ENCODE results near the gene KANK4.
"Not testable (repeated sequence)": the region's sequence is repeated elsewhere in the genome, so short reads cannot be mapped to it uniquely, and the experiment has no call there.

KANK4 gene

DNA sequence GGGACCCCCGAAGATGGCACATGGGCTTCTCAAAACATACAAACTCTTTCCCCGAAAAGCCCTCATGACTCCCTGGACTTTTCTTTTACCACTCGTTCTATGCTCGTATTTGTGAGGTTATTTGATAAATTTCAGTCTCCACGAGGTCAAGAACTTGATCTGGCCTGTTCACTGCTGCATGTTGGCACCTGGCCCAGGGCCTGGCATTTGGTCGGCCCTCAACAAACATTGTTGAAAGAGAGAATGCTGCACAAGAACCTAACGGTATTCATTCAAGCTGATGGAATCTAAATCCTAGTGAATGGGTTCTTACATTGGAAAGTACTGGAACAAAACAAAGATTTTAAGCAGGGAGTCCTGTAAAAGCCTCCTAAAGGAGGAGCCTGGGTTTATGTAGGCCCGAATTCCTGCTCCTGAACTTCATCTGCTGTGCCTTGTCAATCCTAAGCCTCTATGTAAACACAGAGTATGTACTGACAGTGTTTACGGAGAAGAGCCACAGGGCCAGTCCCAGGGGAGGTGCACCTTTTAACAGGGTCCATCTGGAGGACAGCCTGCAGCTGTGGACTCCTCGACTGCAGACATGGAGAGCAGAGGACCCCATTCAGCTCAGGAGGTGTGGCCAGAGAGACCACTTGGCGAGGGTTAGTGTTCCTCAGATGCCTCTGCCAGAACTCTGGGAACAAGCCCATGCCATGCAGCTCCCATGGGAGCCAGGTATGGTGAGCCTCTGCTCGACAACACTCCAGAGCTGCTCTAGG is 77.7 kb downstream of the KANK4 start:
- no peaks in the 10 kb centered on the region for H3K36me3 ChIP-seq (ENCODE audit: insufficient read depth, low read length)
- H3K79me2 ChIP-seq (ENCODE audit: insufficient read depth, low read length), result no peaks in the 10 kb centered on the region
- H3K9me3 ChIP-seq (ENCODE audit: insufficient read depth, low read depth, low read length), result no peaks in the 10 kb centered on the region
- H4K20me1 ChIP-seq (ENCODE audit: insufficient read depth, low read length, poor library complexity, severe bottlenecking), result no peaks in the 10 kb centered on the region
- H3K9ac ChIP-seq (ENCODE audit: low read depth, low read length, poor library complexity, severe bottlenecking), result no peak overlapping the region
- no peak for TF ChIP-seq EZH2phosphoT487 (IDR thresholded peaks at IDR 0.05; ENCODE audit: borderline replicate concordance)
- TF ChIP-seq, protein P1, sequence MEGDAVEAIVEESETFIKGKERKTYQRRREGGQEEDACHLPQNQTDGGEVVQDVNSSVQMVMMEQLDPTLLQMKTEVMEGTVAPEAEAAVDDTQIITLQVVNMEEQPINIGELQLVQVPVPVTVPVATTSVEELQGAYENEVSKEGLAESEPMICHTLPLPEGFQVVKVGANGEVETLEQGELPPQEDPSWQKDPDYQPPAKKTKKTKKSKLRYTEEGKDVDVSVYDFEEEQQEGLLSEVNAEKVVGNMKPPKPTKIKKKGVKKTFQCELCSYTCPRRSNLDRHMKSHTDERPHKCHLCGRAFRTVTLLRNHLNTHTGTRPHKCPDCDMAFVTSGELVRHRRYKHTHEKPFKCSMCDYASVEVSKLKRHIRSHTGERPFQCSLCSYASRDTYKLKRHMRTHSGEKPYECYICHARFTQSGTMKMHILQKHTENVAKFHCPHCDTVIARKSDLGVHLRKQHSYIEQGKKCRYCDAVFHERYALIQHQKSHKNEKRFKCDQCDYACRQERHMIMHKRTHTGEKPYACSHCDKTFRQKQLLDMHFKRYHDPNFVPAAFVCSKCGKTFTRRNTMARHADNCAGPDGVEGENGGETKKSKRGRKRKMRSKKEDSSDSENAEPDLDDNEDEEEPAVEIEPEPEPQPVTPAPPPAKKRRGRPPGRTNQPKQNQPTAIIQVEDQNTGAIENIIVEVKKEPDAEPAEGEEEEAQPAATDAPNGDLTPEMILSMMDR (conservative IDR thresholded peaks at IDR 0.05; ENCODE audit: low read length), result no peak
- no peaks in the 10 kb centered on the region for H3F3A ChIP-seq (ENCODE audit: low read depth)
- no peak overlapping the region for H3K4me3 ChIP-seq (ENCODE audit: low read length, poor library complexity, severe bottlenecking)
- H3K4me2 ChIP-seq (ENCODE audit: low read depth, low read length, poor library complexity, severe bottlenecking), result no peak overlapping the region
- H3K4me1 ChIP-seq (ENCODE audit: insufficient read depth, low read length, poor library complexity, severe bottlenecking), result no peaks in the 10 kb centered on the region
- no peaks in the 10 kb centered on the region for H3K27me3 ChIP-seq (ENCODE audit: insufficient read depth, low read length, poor library complexity, severe bottlenecking)
- no peak overlapping the region for H2AFZ ChIP-seq (ENCODE audit: low read length)
- no peaks in the 10 kb centered on the region for H3K9me2 ChIP-seq (replicated peaks; ENCODE audit: low read depth, low read length)

DNA sequence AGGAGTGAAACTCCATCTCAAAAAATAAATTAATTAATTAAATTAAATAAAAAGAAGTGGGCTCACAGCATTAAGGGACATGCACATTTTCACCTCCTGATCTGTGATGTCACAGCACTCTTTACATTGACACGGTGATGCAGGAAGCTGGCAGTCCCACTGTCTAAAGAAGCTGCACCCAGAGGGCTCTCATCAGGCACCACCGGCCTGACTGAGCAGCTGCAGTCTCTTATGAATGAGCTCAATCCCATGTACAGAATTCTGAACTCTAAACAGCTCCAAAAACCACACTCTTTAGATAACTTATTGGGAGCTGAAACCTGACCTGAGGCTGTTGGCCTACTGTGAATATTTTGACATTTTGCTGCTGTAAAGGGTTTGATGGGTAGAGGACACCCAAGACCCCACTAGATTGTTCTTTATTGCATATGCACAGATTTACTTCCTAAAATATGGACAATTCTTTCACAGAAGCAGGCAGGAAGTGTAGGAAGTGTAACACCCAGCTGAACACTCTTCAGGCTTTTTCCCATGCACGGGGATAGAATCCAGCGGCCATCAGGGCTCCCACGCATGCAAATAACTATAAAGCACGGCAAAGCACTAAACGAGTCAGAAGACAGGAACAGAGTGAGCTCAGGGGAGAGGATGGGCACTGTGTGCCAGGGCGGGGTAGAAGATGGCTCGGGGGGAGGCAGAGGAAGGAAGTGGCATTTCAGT is 78.4 kb downstream of the KANK4 start:
- Histone ChIP-seq H3K9me2 (replicated peaks; ENCODE audit: low read depth, low read length) (no peaks in the 10 kb centered on the region), H3K9ac (ENCODE audit: low read depth, low read length, poor library complexity, severe bottlenecking) (no peak overlapping the region), H3K4me1 (ENCODE audit: insufficient read depth, low read length, poor library complexity, severe bottlenecking) (no peaks in the 10 kb centered on the region), H4K20me1 (ENCODE audit: insufficient read depth, low read length, poor library complexity, severe bottlenecking) (no peaks in the 10 kb centered on the region), H2AFZ (ENCODE audit: low read length) (no peak overlapping the region), H3K4me2 (ENCODE audit: low read depth, low read length, poor library complexity, severe bottlenecking) (no peak overlapping the region), H3K4me3 (ENCODE audit: low read length, poor library complexity, severe bottlenecking) (no peak overlapping the region), H3K36me3 (ENCODE audit: insufficient read depth, low read length) (no peaks in the 10 kb centered on the region), H3K9me3 (ENCODE audit: insufficient read depth, low read depth, low read length) (no peaks in the 10 kb centered on the region), H3K79me2 (ENCODE audit: insufficient read depth, low read length) (no peaks in the 10 kb centered on the region), H3K27me3 (ENCODE audit: insufficient read depth, low read length, poor library complexity, severe bottlenecking) (no peaks in the 10 kb centered on the region), H3F3A (ENCODE audit: low read depth) (no peaks in the 10 kb centered on the region)
- no peak for TF ChIP-seq EZH2phosphoT487 (IDR thresholded peaks at IDR 0.05; ENCODE audit: borderline replicate concordance)
- TF ChIP-seq, protein P1 (conservative IDR thresholded peaks at IDR 0.05; ENCODE audit: low read length), result no peak

DNA sequence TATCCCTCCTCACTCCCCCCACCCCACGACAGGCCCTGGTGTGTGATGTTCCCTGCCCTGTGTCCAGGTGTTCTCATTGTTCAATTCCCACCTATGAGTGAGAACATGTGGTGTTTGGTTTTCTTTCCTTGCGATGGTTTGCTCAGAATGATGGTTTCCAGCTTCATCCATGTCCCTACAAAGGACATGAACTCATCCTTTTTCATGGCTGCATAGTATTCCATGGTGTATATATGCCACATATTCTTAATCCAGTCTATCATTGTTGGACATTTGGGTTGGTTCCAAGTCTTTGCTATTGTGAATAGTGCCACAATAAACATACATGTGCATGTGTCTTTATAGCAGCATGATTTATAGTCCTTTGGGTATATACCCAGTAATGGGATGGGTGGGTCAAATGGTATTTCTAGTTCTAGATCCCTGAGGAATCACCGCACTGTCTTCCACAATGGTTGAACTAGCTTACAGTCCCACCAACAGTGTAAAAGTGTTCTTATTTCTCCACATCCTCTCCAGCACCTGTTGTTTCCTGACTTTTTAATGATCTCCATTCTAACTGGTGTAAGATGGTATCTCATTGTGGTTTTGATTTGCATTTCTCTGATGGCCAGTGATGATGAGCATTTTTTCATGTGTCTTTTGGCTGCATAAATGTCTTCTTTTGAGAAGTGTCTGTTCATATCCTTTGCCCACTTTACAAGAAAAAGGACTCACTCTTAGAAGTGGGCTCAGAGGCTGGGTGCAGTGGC is 79.4 kb downstream of the KANK4 start:
- H2AFZ ChIP-seq (ENCODE audit: low read length); H3F3A ChIP-seq (ENCODE audit: low read depth); H3K36me3 ChIP-seq (ENCODE audit: insufficient read depth, low read length); H3K9me2 ChIP-seq (replicated peaks; ENCODE audit: low read depth, low read length); H3K4me1 ChIP-seq (ENCODE audit: insufficient read depth, low read length, poor library complexity, severe bottlenecking); H3K79me2 ChIP-seq (ENCODE audit: insufficient read depth, low read length); H3K4me3 ChIP-seq (ENCODE audit: low read length, poor library complexity, severe bottlenecking); H4K20me1 ChIP-seq (ENCODE audit: insufficient read depth, low read length, poor library complexity, severe bottlenecking); H3K9me3 ChIP-seq (ENCODE audit: insufficient read depth, low read depth, low read length); H3K27me3 ChIP-seq (ENCODE audit: insufficient read depth, low read length, poor library complexity, severe bottlenecking); H3K9ac ChIP-seq (ENCODE audit: low read depth, low read length, poor library complexity, severe bottlenecking); H3K4me2 ChIP-seq (ENCODE audit: low read depth, low read length, poor library complexity, severe bottlenecking): not testable (repeated sequence)

Data from Loucy (cell line).